ENCODE data around the gene PRR18. TPM values are rescaled to one million over a fixed set of nuclear protein-coding genes. Genes with fewer than 3 reads are reported as not detected.

Gene PRR18
- total RNA-seq, 2 experiments from 2014 or later = not detected

- CTCF ChIA-PET = interaction anchor here (1.5 to 2.2 kb wide), 2 partner anchors 30 to 37 kb away, joined by 5 to 7 read pairs; no protein-coding TSS in a partner anchor
- ATAC-seq (no peak), DNase-seq (no peak)
- Mint-ChIP-seq H3K36me3 (ENCODE audit: low read depth) (no peaks in the 10 kb centered on the region), H3K4me3 (no peak overlapping the region), H3K9me3 (ENCODE audit: insufficient read depth) (no peaks in the 10 kb centered on the region), H3K27me3 (ENCODE audit: low read depth) (peaks cover 23% of the 10 kb centered on the region), H3K4me1 (ENCODE audit: low read depth) (peaks cover 8% of the 10 kb centered on the region), H3K27ac (no peak overlapping the region)
- POLR2A ChIA-PET = no interaction called here
Observed at GRCh38 chr6:166344240-166344639, 36.0 kb upstream of the PRR18 start.

DNA sequence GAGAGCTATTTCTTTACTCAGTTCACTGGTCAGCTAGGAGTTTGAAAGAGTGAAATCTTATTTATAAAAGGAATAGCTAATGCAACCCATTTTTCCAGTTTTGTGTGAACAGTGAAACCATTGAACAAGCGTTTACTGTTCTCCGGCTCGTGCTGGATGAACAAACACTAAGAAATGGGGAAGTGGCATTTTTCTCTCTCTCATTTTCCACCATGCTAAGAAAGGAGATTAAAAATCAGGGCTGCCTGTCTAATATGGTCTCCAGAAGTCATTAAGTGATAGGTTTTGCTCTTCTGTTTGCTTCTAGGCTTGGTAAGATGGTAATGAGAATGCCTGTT is 34.9 kb upstream of the PRR18 start:
- peak overlapping the region; percentile 35 for H3K27ac Mint-ChIP-seq
- H3K36me3 Mint-ChIP-seq (ENCODE audit: low read depth) = peaks cover 3% of the 10 kb centered on the region
- peak overlapping the region; percentile 78 for H3K4me3 Mint-ChIP-seq
- H3K4me1 Mint-ChIP-seq (ENCODE audit: low read depth) = peaks cover 8% of the 10 kb centered on the region
- POLR2A ChIA-PET = no interaction called here
- H3K9me3 Mint-ChIP-seq (ENCODE audit: insufficient read depth) = no peaks in the 10 kb centered on the region
- H3K27me3 Mint-ChIP-seq (ENCODE audit: low read depth) = peaks cover 18% of the 10 kb centered on the region
- CTCF ChIA-PET = interaction anchor here (0.6 to 1.8 kb wide), 4 partner anchors 9 to 92 kb away, joined by 3 to 11 read pairs (median 5); no protein-coding TSS in a partner anchor
- ATAC-seq = no peak
- DNase-seq = no peak

DNA sequence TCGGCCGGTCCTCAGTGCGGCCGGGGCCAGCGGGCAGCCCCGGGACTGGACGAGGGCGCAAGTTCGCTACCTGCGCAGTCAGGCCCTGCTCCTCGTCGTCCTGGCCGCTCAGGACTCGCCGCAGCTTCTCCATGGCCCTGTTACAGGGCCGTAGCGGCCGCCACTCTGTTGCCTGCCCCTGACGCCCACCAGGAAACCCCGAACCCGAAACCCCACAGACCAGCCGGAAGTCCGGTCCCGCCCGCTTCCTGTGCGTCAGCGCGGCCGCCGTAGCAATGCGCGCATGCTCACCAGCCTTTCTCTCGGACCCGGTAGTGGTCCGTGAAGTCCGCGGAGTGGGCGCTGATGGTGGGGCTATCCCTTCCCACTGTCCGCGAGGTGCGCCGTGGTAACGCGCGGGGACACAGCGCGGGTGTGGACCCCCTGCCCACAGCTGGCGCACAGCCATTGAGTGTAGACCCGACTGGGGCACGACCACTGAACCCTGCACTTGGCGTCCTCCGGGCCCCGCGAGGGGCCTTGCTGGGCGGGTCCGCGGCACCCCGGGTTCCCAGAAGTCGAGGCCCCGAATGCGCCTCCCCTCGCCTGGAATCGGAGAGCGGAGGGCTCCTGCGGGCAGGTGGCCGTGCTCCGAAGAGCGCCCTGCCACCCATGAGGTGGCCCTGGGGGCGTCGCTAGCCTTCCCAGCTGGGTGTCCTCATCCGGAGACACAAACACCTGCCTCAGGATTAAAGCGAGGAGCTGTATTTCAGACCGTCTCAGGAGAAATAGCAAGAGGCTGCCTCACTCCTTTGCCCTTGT is 34.4 kb upstream of the PRR18 start, which contains the start of gene SFT2D1:
SFT2D1 (minus strand) TSS at position 197 of the 801 bp plus-strand sequence; CDS start at position 133, 64 bp downstream.
- peaks cover 8% of the 10 kb centered on the region for H3K4me1 Mint-ChIP-seq (ENCODE audit: low read depth)
- ATAC-seq (peak; percentile 81), DNase-seq (peak; percentile 87)
- H3K9me3 Mint-ChIP-seq (ENCODE audit: insufficient read depth) = no peaks in the 10 kb centered on the region
- peak within 1 kb of the TSS; percentile 78 for H3K4me3 Mint-ChIP-seq
- H3K36me3 Mint-ChIP-seq (ENCODE audit: low read depth) = peaks cover 9% of the 10 kb centered on the region
- H3K27me3 Mint-ChIP-seq (ENCODE audit: low read depth) = peaks cover 14% of the 10 kb centered on the region
- ChIA-PET POLR2A (interaction anchor here (0.8 to 1.1 kb wide), 4 partner anchors 9 to 69 kb away, joined by 3 to 5 read pairs (median 4); no protein-coding TSS in a partner anchor), CTCF (interaction anchor here (0.6 to 1.8 kb wide), 5 partner anchors 9 to 92 kb away, joined by 3 to 11 read pairs (median 5); no protein-coding TSS in a partner anchor)
- H3K27ac Mint-ChIP-seq = peak within 1 kb of the TSS; percentile 93

GRCh38 chr6:166341977-166342348 is 33.8 kb upstream of the PRR18 start:
- ChIA-PET CTCF (interaction anchor here (1.0 to 1.8 kb wide), 4 partner anchors 8 to 58 kb away, joined by 3 to 11 read pairs (median 6); no protein-coding TSS in a partner anchor), POLR2A (interaction anchor here (0.8 to 1.1 kb wide), 4 partner anchors 8 to 69 kb away, joined by 3 to 5 read pairs (median 4); no protein-coding TSS in a partner anchor)
- DNase-seq (peak; percentile 37), ATAC-seq (peak; percentile 39)
- Mint-ChIP-seq H3K27me3 (ENCODE audit: low read depth) (peaks cover 12% of the 10 kb centered on the region), H3K36me3 (ENCODE audit: low read depth) (peaks cover 15% of the 10 kb centered on the region), H3K27ac (peak overlapping the region; percentile 93), H3K9me3 (ENCODE audit: insufficient read depth) (no peaks in the 10 kb centered on the region), H3K4me1 (ENCODE audit: low read depth) (peaks cover 11% of the 10 kb centered on the region), H3K4me3 (peak overlapping the region; percentile 78)

DNA sequence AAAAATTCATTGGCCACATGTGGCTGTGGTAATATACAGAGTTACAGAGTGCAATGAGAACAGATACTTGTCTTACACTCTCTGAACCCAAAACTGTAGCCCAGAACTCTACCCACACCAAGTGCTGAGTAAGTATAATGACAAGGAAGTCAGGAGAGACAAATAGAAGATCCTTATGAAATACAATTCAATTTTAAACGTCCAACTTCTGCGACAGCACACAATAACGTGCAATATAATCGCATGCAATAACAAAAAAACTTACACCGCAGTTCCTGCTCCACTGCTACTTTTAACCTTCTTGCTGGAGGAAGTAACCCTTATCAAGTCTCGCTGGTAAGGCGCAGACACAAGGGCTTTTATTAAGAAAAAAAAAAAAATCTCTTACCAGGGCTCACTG is 33.3 kb upstream of the PRR18 start:
- peak; percentile 24 for ATAC-seq
- H3K4me3 Mint-ChIP-seq = peak overlapping the region; percentile 78
- POLR2A ChIA-PET = interaction anchor here (1.0 to 1.1 kb wide), 3 partner anchors 8 to 40 kb away, joined by 3 to 4 read pairs (median 4); no protein-coding TSS in a partner anchor

GRCh38 chr6:166338854-166339253 is 30.7 kb upstream of the PRR18 start:
- H3K9me3 Mint-ChIP-seq (ENCODE audit: insufficient read depth) = no peaks in the 10 kb centered on the region
- ChIA-PET POLR2A (no interaction called here), CTCF (no interaction called here)
- H3K4me1 Mint-ChIP-seq (ENCODE audit: low read depth) = peaks cover 34% of the 10 kb centered on the region
- peaks cover 4% of the 10 kb centered on the region for H3K27me3 Mint-ChIP-seq (ENCODE audit: low read depth)
- peaks cover 41% of the 10 kb centered on the region for H3K36me3 Mint-ChIP-seq (ENCODE audit: low read depth)
- H3K27ac Mint-ChIP-seq = no peak overlapping the region
- ATAC-seq = no peak
- DNase-seq = no peak
- no peak overlapping the region for H3K4me3 Mint-ChIP-seq

More for the DNA sequence above, 33.3 kb upstream of the PRR18 start:
- Mint-ChIP-seq H3K9me3 (ENCODE audit: insufficient read depth) (no peaks in the 10 kb centered on the region), H3K27me3 (ENCODE audit: low read depth) (peaks cover 12% of the 10 kb centered on the region), H3K4me1 (ENCODE audit: low read depth) (peaks cover 11% of the 10 kb centered on the region), H3K27ac (peak overlapping the region; percentile 93), H3K36me3 (ENCODE audit: low read depth) (peaks cover 20% of the 10 kb centered on the region)
- DNase-seq = peak; percentile 47
- CTCF ChIA-PET = interaction anchor here (1.0 to 1.6 kb wide), 2 partner anchors 28 to 59 kb away, joined by 5 to 7 read pairs; no protein-coding TSS in a partner anchor

GRCh38 chr6:166336847-166337246 is 28.7 kb upstream of the PRR18 start:
- H3K4me1 Mint-ChIP-seq (ENCODE audit: low read depth) = peaks cover 47% of the 10 kb centered on the region
- H3K9me3 Mint-ChIP-seq (ENCODE audit: insufficient read depth) = no peaks in the 10 kb centered on the region
- H3K4me3 Mint-ChIP-seq = no peak overlapping the region
- POLR2A ChIA-PET = no interaction called here
- no peak overlapping the region for H3K27ac Mint-ChIP-seq
- DNase-seq = no peak
- ATAC-seq = no peak
- CTCF ChIA-PET = interaction anchor here (1.7 to 5.7 kb wide), 2 partner anchors 23 to 44 kb away, joined by 5 to 32 read pairs; no protein-coding TSS in a partner anchor
- H3K36me3 Mint-ChIP-seq (ENCODE audit: low read depth) = peaks cover 55% of the 10 kb centered on the region
- peaks cover 7% of the 10 kb centered on the region for H3K27me3 Mint-ChIP-seq (ENCODE audit: low read depth)

DNA sequence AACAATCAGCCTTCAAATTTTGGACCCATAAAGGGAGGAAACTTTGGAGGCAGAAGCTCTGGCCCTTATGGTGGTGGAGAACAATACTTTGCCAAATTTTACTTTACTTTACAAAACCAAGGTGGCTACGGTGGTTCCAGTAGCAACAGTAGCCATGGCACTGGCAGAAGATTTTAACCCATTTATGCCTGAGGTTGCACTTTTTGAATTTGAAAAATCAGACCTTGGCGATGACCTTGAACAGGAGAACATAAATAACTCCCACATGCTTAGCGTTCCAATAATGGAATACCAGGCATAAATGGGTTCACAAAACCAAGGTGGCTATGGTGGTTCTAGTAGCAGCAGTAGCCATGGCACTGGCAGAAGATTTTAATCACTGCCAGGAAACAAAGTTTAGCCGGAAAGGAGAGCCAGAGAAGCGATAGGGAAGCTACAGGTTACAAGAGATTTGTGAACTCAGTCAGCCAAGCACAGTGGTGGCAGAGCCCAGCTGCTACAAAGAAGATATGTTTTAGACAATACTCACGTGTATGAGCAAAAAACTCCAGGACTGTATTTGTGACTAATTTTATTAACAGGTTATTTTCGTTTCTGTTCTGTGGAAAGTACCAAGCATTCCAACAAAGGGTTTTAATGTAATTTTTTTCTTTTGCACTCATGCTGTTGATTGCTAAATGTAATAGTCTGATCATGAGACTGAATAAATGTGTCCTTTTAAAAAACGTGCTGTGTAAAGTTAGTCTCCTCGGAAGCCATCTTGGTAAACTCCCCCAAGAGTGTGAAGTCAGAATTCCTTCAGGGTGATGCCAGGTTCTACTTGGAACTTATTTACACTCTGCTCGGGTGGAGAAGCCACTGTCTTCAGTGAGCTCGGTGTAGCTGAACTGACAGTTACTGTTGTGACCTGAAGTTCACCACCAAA is 27.4 kb upstream of the PRR18 start:
- POLR2A ChIA-PET = no interaction called here
- CTCF ChIA-PET = interaction anchor here (0.6 to 5.7 kb wide), 4 partner anchors 22 to 60 kb away, joined by 3 to 32 read pairs (median 4); no protein-coding TSS in a partner anchor
- ATAC-seq (no peak), DNase-seq (no peak)
- Mint-ChIP-seq H3K36me3 (ENCODE audit: low read depth) (peaks cover 55% of the 10 kb centered on the region), H3K27ac (no peak overlapping the region), H3K27me3 (ENCODE audit: low read depth) (peaks cover 7% of the 10 kb centered on the region), H3K4me1 (ENCODE audit: low read depth) (peaks cover 50% of the 10 kb centered on the region), H3K4me3 (no peak overlapping the region), H3K9me3 (ENCODE audit: insufficient read depth) (no peaks in the 10 kb centered on the region)

GRCh38 chr6:166334878-166335277 is 26.7 kb upstream of the PRR18 start:
- H3K4me1 Mint-ChIP-seq (ENCODE audit: low read depth) = peaks cover 50% of the 10 kb centered on the region
- H3K36me3 Mint-ChIP-seq (ENCODE audit: low read depth) = peaks cover 55% of the 10 kb centered on the region
- ATAC-seq = no peak
- ChIA-PET POLR2A (no interaction called here), CTCF (interaction anchor here (1.2 to 5.7 kb wide), 2 partner anchors 46 to 54 kb away, joined by 3 to 32 read pairs; no protein-coding TSS in a partner anchor)
- DNase-seq = no peak
- no peaks in the 10 kb centered on the region for H3K9me3 Mint-ChIP-seq (ENCODE audit: insufficient read depth)
- peaks cover 7% of the 10 kb centered on the region for H3K27me3 Mint-ChIP-seq (ENCODE audit: low read depth)
- no peak overlapping the region for H3K27ac Mint-ChIP-seq
- H3K4me3 Mint-ChIP-seq = no peak overlapping the region

DNA sequence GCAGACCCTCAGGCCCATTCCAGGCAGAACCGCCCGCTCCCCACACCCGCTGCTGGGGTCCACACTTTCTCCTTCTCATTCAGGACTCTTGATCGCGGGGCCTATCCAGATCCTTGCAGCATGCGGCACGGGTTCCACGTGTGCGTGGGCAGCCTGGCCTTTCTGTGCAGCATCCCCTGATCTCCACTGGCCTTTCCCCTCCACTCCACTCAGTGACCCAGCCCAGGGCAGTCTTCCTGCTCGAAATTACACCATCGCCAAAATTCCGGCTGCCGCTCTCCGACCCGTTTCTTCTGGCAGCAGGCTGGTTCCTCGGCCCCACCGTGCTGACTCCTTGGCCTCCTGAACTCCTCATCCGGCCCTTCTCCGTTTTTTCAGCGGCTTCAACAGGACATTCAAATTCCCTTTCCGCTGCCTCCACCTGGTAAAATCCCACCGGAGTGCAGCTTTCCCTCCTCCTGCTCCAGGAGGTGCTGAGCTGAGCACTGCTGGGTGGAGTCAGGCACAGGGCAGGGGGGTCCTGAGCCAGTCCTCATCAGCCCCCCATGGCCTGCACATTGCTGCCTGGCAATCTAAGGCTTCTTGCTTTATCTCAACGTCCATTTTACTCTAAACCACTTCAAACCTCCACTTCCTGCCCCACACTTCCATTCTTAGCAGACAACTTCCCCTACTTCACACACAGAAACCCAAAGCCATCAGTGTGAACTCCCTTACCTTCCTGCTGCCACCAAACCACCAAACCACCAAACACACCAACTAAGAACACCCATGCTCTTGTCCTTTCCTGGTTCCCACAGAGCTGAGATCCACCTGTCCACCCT is 25.2 kb upstream of the PRR18 start:
- DNase-seq = peak; percentile 75
- peak overlapping the region; percentile 60 for H3K4me3 Mint-ChIP-seq
- ChIA-PET POLR2A (interaction anchor here (0.6 to 1.8 kb wide), 3 partner anchors 9 to 86 kb away, joined by 3 to 4 read pairs (median 3); partner anchors contain the start of gene SFT2D1), CTCF (interaction anchor here (1.0 to 5.7 kb wide), 3 partner anchors 9 to 47 kb away, joined by 3 to 32 read pairs (median 6); partner anchors contain the start of gene SFT2D1)
- peaks cover 61% of the 10 kb centered on the region for H3K36me3 Mint-ChIP-seq (ENCODE audit: low read depth)
- peaks cover 50% of the 10 kb centered on the region for H3K4me1 Mint-ChIP-seq (ENCODE audit: low read depth)
- peaks cover 7% of the 10 kb centered on the region for H3K27me3 Mint-ChIP-seq (ENCODE audit: low read depth)
- no peaks in the 10 kb centered on the region for H3K9me3 Mint-ChIP-seq (ENCODE audit: insufficient read depth)
- ATAC-seq = peak; percentile 92
- H3K27ac Mint-ChIP-seq = peak overlapping the region; percentile 60
